GM19455 (cell line): ENCODE measurements around the gene INHBC.

ENCODE experiments used
- ATAC-seq: cut with Tn5 transposase; IDR thresholded peaks from one replicate; pipeline ENCODE4 v1.9.1; 2021; ENCODE audit not compliant: unreplicated experiment

Gene INHBC

DNA sequence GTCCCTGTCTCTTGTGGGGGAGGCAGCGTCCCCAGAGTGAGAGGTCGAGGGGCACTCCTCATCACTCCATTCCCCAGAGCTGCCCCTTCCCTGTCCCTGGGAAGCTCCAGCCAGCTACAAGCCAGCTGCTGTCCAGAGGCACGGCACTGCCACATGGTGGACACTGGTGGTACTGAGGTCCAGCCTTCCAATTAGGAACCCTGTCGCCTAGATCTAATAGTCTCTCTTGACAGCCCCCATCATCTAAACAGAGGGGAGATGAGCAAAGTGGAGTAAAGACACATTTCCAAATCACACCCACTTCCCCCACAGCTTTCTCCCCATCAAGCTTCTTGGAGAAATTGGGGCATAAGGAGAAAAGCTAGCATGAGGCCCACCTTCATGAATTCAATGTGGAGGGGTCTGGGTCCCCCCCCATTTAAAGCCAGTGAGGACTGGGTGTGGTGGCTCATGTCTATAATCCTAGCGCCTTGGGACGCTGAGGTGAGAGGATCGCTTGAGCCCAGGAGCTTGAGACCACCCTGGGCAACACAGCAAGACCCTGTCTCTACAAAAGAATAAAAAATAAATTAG is 18.4 kb downstream of the INHBC start:
- peak; percentile 58 for ATAC-seq

DNA sequence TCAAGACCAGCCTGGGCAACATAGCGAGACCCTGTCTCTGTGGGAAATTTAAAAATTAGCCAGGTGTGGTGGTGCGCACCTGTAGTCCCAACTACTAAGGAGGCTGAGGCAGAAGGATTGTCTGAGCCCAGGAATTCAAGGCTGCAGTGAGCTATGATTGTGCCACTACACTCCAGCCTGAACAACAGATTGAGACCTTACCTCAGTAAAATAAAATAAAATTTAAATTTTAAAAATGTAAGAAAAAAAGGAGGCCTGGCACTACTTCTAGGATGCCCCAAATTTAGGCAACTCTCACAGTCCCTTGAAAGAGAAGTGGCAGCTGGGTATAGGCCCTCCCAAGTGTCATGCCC is 19.6 kb downstream of the INHBC start:
- no peak for ATAC-seq

DNA sequence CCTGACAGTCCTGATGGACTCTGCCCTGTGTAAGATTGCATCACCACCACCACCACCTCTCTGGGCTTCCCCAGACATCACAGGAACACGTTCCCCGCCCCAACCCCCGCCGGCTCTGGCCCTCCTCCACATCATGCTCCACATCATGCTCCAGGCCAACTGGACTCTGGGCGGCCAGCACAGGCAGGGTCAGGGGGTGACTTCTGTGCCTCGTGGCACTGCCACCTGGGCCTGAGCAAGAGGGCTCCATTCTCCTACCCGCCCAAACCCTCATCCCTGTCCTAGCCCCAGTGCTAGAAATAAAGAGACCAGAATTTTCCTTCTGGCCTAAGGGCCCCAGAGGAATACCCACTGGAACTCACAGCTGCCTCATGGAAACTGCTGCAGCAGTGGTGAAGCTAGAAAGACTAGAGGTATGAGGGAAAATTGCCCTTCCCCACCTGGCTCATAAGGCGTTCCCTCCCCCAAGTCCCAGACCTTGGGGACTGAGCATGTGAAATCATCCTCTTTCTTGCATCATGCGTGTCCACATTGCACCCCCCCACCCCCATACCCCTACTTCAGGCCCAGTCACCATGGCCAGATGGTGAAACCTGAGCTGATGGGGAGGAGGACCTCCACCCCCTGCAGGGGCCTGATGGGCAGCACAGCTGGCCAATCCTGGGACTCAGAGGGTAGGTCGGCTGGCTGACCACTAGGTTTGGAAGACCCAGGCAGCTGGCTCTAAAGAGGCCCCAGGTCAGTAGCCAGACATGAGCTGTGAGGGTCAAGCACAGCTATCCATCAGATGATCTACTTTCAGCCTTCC is 20.2 kb downstream of the INHBC start, which contains the start of gene INHBE:
TSS of gene INHBE (plus strand) at position 742 of the 808 bp plus-strand sequence. CDS start 230 bp downstream, outside the sequence.
- no peak for ATAC-seq

DNA sequence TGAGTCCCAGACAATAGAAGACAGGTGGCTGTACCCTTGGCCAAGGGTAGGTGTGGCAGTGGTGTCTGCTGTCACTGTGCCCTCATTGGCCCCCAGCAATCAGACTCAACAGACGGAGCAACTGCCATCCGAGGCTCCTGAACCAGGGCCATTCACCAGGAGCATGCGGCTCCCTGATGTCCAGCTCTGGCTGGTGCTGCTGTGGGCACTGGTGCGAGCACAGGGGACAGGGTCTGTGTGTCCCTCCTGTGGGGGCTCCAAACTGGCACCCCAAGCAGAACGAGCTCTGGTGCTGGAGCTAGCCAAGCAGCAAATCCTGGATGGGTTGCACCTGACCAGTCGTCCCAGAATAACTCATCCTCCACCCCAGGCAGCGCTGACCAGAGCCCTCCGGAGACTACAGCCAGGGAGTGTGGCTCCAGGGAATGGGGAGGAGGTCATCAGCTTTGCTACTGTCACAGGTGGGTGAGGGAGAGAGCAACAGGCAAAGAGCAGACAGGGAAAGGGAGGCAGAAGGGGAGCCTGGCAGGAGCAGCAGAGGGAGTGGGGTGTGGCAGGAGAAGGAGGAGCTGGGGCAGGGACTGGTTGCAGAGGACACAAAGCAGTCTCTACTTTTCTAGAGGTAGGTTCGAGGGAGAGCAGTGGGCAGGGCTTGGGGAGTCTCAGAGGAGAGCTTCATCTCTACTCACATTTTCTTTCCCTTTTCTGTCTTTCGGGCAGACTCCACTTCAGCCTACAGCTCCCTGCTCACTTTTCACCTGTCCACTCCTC is 21.0 kb downstream of the INHBC start:
- no peak for ATAC-seq

DNA sequence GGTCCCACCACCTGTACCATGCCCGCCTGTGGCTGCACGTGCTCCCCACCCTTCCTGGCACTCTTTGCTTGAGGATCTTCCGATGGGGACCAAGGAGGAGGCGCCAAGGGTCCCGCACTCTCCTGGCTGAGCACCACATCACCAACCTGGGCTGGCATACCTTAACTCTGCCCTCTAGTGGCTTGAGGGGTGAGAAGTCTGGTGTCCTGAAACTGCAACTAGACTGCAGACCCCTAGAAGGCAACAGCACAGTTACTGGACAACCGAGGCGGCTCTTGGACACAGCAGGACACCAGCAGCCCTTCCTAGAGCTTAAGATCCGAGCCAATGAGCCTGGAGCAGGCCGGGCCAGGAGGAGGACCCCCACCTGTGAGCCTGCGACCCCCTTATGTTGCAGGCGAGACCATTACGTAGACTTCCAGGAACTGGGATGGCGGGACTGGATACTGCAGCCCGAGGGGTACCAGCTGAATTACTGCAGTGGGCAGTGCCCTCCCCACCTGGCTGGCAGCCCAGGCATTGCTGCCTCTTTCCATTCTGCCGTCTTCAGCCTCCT is 21.6 kb downstream of the INHBC start:
- no peak for ATAC-seq

DNA sequence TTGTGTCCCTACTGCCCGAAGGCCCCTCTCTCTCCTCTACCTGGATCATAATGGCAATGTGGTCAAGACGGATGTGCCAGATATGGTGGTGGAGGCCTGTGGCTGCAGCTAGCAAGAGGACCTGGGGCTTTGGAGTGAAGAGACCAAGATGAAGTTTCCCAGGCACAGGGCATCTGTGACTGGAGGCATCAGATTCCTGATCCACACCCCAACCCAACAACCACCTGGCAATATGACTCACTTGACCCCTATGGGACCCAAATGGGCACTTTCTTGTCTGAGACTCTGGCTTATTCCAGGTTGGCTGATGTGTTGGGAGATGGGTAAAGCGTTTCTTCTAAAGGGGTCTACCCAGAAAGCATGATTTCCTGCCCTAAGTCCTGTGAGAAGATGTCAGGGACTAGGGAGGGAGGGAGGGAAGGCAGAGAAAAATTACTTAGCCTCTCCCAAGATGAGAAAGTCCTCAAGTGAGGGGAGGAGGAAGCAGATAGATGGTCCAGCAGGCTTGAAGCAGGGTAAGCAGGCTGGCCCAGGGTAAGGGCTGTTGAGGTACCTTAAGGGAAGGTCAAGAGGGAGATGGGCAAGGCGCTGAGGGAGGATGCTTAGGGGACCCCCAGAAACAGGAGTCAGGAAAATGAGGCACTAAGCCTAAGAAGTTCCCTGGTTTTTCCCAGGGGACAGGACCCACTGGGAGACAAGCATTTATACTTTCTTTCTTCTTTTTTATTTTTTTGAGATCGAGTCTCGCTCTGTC is 22.3 kb downstream of the INHBC start:
- no peak for ATAC-seq

DNA sequence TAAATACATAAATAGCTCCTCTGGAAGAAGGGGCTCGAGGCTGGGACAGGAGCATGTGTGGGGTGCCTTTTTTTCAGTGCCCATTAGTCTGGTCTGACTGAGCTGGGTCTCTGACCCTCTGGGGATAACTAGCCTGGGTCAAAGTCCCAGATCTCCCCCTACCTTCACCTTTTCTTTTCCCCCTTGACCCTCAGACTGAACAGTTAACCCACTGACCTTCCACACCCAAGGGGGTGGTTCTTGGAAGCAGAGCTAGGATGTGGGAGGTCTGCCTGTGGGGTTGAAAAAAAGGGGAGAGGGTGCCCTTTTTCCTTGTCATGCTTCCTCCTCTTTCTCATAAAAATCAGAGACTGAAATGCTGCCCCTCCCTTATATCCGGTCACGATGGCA is 24.1 kb downstream of the INHBC start:
- ATAC-seq: no peak

DNA sequence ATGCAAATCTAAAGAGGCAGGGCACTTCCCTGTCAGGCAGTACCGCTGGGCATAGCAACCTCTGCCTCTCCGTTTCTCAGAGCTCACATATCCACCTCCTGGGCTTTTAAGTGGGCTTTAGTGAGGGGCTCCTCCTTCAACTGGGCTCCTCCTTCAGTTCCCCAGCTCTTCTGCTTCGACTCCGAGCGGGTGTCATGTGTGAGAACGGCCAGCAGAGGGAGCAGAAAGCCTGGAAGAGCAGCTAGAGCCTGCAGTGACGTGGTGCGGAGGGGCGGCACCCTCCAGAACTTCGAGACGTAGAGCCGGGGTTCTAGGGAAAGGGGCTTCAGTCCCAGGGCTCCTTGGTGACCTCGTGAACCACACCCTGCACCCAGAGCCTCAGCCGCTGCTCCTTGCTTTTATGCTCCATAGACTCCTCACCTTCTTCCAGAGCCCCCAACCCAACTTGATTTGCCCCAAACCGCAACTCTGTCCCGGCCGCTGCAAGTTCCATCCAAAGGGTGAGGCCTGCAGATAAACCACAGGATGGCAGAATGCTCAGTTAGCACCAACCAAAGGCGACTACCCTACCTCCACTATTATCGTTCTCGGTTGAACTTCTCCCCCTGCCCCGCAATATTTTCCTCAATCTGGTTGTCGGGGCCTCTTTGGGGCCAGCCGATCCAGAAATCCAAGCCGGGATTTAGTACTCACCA is 24.6 kb downstream of the INHBC start:
- peak; percentile 52 for ATAC-seq

DNA sequence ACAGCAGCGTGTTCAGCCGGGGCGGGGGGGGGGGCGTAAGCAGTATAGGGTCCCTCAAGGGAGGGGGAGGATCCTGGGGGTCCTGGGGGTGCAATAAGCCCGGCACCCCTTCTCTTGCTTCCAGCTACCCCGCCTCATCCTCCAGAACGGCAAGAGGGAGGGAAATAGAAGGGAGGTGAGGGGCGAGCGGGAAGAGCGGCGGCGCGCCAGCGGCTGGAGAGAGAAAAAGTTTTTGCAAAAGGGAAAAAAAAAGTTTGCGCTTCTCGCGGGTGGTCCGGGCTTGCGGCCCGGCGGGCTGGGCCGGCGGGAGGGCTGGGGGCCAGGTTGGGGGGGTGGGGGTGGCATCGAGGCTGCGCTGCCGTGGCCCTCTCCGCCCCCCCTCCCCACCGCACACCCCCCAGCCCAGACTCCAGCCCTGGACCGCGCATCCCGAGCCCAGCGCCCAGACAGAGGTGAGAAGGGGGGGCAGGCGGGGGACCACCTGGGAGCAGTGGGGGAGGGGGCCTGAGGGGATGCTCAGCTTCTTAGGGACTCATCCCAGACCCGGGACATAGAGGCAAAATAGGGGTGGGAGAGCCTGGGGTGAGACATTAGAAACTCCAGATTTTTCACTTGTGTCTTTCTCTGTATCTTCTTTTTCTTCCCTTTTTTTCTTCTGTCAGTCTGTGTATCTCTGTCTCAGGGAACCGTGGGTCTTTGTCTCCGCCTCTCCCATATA is 25.3 kb downstream of the INHBC start, which contains the start of gene GLI1:
TSS of gene GLI1 (plus strand) at position 36 of the 718 bp plus-strand sequence. CDS start 3,907 bp downstream, outside the sequence.
- ATAC-seq: no peak

DNA sequence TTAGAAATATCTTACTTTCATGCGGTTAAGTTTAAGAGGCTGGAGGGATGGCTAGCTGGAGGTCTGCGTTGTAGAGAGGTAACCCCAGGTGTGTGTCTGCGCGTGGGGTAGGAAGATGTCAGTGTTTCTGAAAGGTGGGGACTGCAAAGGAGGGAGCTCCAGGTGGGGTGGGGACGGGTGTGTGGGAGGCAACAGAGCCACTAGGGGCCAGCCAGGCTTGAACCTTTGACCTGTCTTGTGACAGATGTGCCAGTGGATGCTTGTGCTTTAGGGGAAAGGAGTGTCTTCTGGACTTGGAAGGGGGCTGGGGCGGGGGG is 25.8 kb downstream of the INHBC start:
- ATAC-seq: no peak

DNA sequence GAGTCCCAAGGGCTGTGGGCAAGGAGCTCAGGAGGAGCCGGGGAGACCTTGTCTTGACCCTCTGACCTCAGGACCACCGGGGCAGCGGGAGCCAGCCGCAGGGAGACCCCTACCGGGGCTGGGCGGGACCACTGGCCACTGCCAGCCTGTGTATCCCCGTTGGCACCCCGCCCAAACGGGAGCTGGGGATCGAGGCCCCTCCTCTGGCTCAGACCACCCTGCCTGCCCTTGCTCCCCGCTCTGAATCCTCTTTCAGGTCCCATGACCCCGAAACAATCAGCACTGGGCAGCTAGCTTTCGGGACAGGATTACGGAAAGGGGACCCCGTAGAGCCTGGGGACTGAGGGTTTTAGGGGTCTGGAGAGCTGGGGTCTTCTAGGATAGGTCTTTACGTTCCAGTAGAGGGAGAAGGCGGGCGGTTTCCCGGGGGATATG is 26.3 kb downstream of the INHBC start:
- no peak for ATAC-seq

DNA sequence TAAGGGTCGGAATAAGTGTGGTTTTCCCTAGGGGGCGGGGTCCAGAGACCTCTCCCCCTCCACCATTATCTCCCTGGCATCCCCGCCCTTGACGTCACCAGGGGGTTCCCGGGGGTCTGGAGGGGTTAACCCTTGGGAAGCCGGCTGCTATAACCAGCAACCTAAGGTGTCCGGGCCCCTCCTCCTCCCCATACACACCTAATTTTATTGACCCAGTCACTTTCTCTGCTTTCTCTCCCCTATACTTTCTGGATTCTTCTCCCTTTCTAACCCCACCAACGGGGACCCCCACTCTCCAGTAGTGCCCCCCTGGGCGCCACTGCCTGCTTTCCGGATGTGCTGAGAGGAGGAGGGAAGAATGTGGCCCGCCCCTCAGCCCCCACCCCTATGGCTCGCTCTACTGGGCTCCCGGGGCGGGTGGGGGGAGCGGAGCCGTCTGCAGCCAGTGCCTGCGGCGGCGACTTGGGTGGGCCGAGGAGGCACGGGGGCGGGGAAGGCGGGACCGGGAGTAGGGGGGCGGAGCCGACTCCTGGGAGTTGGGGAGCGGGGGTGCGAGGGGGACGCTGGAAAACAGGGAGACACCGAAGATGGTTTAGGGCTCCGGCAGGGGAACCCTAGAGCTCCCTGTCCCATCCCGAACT is 26.8 kb downstream of the INHBC start:
- ATAC-seq: no peak

DNA sequence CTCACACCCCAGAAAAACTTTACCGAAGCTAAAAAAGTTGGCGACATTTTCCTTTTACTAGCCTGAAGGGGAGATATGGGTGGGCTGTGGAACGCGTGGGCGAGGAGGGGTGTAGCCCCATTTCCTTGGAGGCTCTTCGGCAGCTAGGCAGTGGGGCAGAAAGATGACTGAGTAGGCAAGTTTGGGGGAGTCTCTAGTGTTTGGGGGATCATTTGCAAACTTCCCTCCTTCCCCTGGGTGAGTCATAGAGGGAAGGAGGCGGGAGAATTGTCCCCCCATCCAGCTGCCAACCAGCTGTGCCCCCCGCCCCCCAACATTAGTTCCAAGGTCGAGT is 27.3 kb downstream of the INHBC start:
- ATAC-seq: no peak

DNA sequence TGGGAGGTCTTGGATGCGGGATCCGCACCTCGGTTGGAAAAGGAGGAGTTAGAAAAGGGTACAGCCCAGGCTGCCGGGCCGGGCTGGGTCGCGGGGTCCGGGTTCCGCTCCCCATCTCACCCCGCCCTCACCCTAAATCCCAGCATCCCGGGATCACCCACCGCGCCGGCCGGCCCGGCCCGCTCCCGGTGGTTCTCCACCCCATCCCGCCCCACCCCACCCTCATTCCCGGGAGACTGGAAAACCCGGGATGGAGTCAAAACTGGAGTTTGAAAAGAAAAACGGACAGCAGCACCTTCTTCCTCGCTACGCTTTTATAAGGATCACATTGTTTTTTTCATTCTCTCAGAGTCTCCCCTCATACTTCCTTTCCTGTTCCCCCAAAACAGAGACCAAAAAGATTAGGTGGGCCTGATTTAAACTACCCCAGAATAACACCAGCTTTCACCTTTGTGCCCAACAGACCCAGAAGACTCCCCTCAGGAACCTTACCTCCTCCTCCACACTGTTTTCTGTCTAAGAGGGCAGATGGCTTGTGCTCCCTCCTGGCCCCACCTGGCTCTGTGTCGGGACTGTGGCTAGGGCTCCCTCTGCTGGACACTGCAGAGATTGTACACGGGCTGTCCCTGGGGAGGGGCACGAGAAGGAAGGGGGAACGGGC is 27.8 kb downstream of the INHBC start:
- ATAC-seq: peak; percentile 64

DNA sequence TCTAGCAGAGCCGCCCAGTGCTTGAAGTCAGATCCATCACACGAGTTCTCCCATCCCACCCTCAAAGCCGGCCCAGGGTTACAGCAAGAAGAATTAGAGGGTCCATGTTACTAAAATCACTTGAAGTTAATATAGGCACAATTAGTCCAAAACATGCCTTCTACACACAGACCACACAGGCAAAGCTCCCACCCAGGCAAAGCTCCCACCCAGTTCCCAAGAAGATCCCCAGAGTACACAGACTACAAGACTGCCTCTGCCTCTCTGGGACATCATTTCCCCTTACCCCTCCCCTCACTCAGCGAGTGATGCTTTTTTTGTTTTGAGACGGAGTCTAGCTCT is 28.3 kb downstream of the INHBC start:
- no peak for ATAC-seq

DNA sequence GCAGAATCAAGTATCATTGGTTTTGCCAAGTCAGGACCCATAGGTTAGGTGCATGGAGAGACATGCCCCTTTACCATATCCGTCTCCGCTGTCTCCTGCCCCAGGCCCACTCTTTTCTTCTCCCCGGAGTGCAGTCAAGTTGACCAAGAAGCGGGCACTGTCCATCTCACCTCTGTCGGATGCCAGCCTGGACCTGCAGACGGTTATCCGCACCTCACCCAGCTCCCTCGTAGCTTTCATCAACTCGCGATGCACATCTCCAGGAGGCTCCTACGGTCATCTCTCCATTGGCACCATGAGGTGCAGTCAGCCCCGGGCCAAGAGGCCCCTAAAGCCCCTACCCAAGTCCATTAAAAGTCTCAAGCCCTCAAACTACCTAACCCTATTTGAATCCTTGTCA is 30.0 kb downstream of the INHBC start:
- no peak for ATAC-seq

DNA sequence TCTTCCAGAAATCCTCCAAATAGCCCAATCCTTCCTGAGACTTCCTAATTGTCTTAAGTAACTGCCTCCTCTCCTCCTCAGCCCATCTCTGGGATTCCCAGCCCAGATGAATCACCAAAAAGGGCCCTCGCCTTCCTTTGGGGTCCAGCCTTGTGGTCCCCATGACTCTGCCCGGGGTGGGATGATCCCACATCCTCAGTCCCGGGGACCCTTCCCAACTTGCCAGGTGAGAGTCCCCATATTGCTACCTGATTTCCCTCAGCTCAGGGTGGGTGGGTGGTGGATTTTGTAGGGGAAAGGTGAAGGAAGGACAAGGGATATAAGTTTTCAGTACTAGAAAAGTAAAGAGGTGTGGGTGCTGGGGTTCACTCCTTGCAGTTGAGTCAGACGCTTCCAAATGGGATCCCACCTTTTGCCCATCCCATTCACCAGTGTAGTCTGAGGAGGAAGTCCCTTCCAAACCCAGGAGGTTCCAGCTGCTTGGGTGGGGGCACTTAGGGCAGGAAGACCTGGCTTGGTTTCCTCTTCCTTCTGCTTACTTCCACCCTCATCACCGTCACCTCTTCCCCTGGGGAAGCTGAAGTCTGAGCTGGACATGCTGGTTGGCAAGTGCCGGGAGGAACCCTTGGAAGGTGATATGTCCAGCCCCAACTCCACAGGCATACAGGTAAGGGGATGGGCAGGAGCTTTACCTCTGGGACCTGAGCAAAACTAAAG is 30.6 kb downstream of the INHBC start:
- ATAC-seq: no peak

DNA sequence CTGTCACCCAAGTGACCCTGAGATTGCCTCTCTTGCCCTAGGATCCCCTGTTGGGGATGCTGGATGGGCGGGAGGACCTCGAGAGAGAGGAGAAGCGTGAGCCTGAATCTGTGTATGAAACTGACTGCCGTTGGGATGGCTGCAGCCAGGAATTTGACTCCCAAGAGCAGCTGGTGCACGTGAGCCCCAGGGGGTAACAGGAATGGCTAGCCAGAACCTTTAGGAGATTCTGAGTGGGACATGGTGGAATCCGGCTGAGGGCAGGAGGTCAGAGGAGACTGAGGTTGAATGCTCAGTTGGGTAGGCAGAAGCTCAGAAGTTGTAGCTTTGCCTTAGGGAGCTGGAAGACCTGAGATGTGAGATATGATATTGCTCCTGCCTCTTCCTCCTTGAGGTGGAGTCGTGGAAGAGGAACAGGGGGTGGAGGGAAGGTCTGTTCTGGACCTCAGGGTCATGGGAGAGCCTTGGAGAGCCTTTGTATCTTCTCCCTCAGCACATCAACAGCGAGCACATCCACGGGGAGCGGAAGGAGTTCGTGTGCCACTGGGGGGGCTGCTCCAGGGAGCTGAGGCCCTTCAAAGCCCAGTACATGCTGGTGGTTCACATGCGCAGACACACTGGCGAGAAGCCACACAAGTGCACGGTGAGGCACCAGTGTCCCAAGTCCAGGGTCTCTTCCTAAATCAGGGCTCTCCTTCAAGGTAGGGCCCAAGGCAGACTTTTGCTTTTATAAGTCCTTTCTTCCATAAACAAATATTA is 31.3 kb downstream of the INHBC start:
- no peak for ATAC-seq
